ENCODE results near the gene TUNAR. TPM values are rescaled to one million over a fixed set of nuclear protein-coding genes. Genes with fewer than 3 reads are reported as not detected.

Gene TUNAR
- total RNA-seq, 1 experiment from 2014 or later, result not detected

GRCh38 chr14:95870772-95871171 is 5.9 kb upstream of the TUNAR start:
- H3K79me2 ChIP-seq (ENCODE audit: low read length), result no peaks in the 10 kb centered on the region
- ChIA-PET POLR2A (ENCODE audit: unreplicated experiment) (no interaction called here), CTCF (no interaction called here)
- no peaks in the 10 kb centered on the region for H3K9me3 ChIP-seq (ENCODE audit: low read length)
- TF ChIP-seq CTCF (conservative IDR thresholded peaks at IDR 0.05; ENCODE audit: low read depth, low read length), result no peak
- TF ChIP-seq EZH2phosphoT487 (IDR thresholded peaks at IDR 0.05; ENCODE audit: borderline replicate concordance, low read length), result no peak
- TF ChIP-seq EZH2 (IDR thresholded peaks at IDR 0.05; ENCODE audit: low read length, unreplicated experiment), result no peak
- ATAC-seq (no peak), DNase-seq (no peak)
- no peak overlapping the region for H3K9ac ChIP-seq (ENCODE audit: low read length)
- intact Hi-C loops (cut with micrococcal nuclease), result no loop called here
- no peaks in the 10 kb centered on the region for H3K4me1 ChIP-seq (ENCODE audit: insufficient read depth, low read length)
- H3K27ac ChIP-seq (ENCODE audit: low read length), result no peak overlapping the region
- no TSS peak for BruUV-seq (replicated peaks)
- H3F3A ChIP-seq (ENCODE audit: low read length, unreplicated experiment), result no peaks in the 10 kb centered on the region
- no peaks in the 10 kb centered on the region for H4K20me1 ChIP-seq (ENCODE audit: low read length)
- no peak overlapping the region for H2AFZ ChIP-seq (ENCODE audit: low read length)
- H3K27me3 ChIP-seq (ENCODE audit: low read length), result peaks cover 26% of the 10 kb centered on the region
- no peak overlapping the region for H3K4me3 ChIP-seq (ENCODE audit: low read length)
- no peak overlapping the region for H3K4me2 ChIP-seq (ENCODE audit: low read length)
- no peaks in the 10 kb centered on the region for H3K36me3 ChIP-seq (ENCODE audit: low read depth, low read length)
- H3K9me2 ChIP-seq (replicated peaks; ENCODE audit: low read length), result no peaks in the 10 kb centered on the region

GRCh38 chr14:95871531-95871930 is 5.1 kb upstream of the TUNAR start:
- Histone ChIP-seq H2AFZ (ENCODE audit: low read length) (no peak overlapping the region), H3K4me1 (ENCODE audit: insufficient read depth, low read length) (no peaks in the 10 kb centered on the region), H3K4me3 (ENCODE audit: low read length) (no peak overlapping the region), H3K27ac (ENCODE audit: low read length) (no peak overlapping the region), H4K20me1 (ENCODE audit: low read length) (no peaks in the 10 kb centered on the region), H3K4me2 (ENCODE audit: low read length) (no peak overlapping the region), H3K79me2 (ENCODE audit: low read length) (no peaks in the 10 kb centered on the region), H3K9me3 (ENCODE audit: low read length) (no peaks in the 10 kb centered on the region), H3F3A (ENCODE audit: low read length, unreplicated experiment) (no peaks in the 10 kb centered on the region), H3K9ac (ENCODE audit: low read length) (no peak overlapping the region), H3K36me3 (ENCODE audit: low read depth, low read length) (no peaks in the 10 kb centered on the region), H3K27me3 (ENCODE audit: low read length) (peaks cover 27% of the 10 kb centered on the region), H3K9me2 (replicated peaks; ENCODE audit: low read length) (no peaks in the 10 kb centered on the region)
- TF ChIP-seq EZH2 (IDR thresholded peaks at IDR 0.05; ENCODE audit: low read length, unreplicated experiment) (no peak), EZH2phosphoT487 (IDR thresholded peaks at IDR 0.05; ENCODE audit: borderline replicate concordance, low read length) (no peak), CTCF (conservative IDR thresholded peaks at IDR 0.05; ENCODE audit: low read depth, low read length) (no peak)
- POLR2A ChIA-PET (ENCODE audit: unreplicated experiment), result no interaction called here
- ATAC-seq (no peak), DNase-seq (no peak)
- intact Hi-C loops (cut with micrococcal nuclease), result no loop called here
- no TSS peak for BruUV-seq (replicated peaks)
- CTCF ChIA-PET, result no interaction called here

GRCh38 chr14:95872777-95873176 is 3.9 kb upstream of the TUNAR start:
- Histone ChIP-seq H3K9me3 (ENCODE audit: low read length) (no peaks in the 10 kb centered on the region), H2AFZ (ENCODE audit: low read length) (no peak overlapping the region), H4K20me1 (ENCODE audit: low read length) (no peaks in the 10 kb centered on the region), H3K27ac (ENCODE audit: low read length) (no peak overlapping the region), H3F3A (ENCODE audit: low read length, unreplicated experiment) (no peaks in the 10 kb centered on the region), H3K27me3 (ENCODE audit: low read length) (peaks cover 35% of the 10 kb centered on the region), H3K4me2 (ENCODE audit: low read length) (no peak overlapping the region), H3K4me1 (ENCODE audit: insufficient read depth, low read length) (no peaks in the 10 kb centered on the region), H3K36me3 (ENCODE audit: low read depth, low read length) (no peaks in the 10 kb centered on the region), H3K9ac (ENCODE audit: low read length) (no peak overlapping the region), H3K4me3 (ENCODE audit: low read length) (no peak overlapping the region), H3K79me2 (ENCODE audit: low read length) (no peaks in the 10 kb centered on the region), H3K9me2 (replicated peaks; ENCODE audit: low read length) (no peaks in the 10 kb centered on the region)
- DNase-seq (no peak), ATAC-seq (no peak)
- intact Hi-C loops (cut with micrococcal nuclease), result no loop called here
- ChIA-PET POLR2A (ENCODE audit: unreplicated experiment) (no interaction called here), CTCF (no interaction called here)
- no TSS peak for BruUV-seq (replicated peaks)
- TF ChIP-seq CTCF (conservative IDR thresholded peaks at IDR 0.05; ENCODE audit: low read depth, low read length) (no peak), EZH2phosphoT487 (IDR thresholded peaks at IDR 0.05; ENCODE audit: borderline replicate concordance, low read length) (no peak), EZH2 (IDR thresholded peaks at IDR 0.05; ENCODE audit: low read length, unreplicated experiment) (no peak)

Data from PC-3 (cell line).